Parathyroid adenoma (tissue), 2 donors: ENCODE measurements around the gene LLCFC1.

ENCODE experiments used
- H2AFZ ChIP-seq: fragments of 300-600 bp; sonication (generic); one replicate; pipeline ENCODE4 v1.7.0; 2017; ENCODE audit warnings: antibody characterized with exemption, mild to moderate bottlenecking
- H3K27ac ChIP-seq: fragments of 300-600 bp; sonication (generic); one replicate; pipeline ENCODE4 v1.7.0; 2017
- H3K27me3 ChIP-seq: fragments of 300-600 bp; sonication (generic); one replicate; pipeline ENCODE4 v1.7.0; 2017; ENCODE audit warnings: low read length; ENCODE audit not compliant: control insufficient read depth, insufficient read depth
- H3K36me3 ChIP-seq: fragments of 300-600 bp; sonication (generic); one replicate; pipeline ENCODE4 v1.7.0; 2017; ENCODE audit warnings: low read length; ENCODE audit not compliant: control insufficient read depth, insufficient read depth
- H3K4me1 ChIP-seq: fragments of 300-600 bp; sonication (generic); one replicate; pipeline ENCODE4 v1.7.0; 2017; ENCODE audit warnings: control low read depth
- H3K4me2 ChIP-seq: fragments of 300-600 bp; sonication (generic); one replicate; pipeline ENCODE4 v1.7.0; 2017; ENCODE audit warnings: low read length
- H3K4me3 ChIP-seq: fragments of 300-600 bp; sonication (generic); one replicate; pipeline ENCODE4 v1.7.0; 2017; ENCODE audit warnings: low read depth, low read length
- H3K79me2 ChIP-seq: fragments of 300-600 bp; sonication (generic); one replicate; pipeline ENCODE4 v1.7.0; 2017; ENCODE audit warnings: control low read depth
- H3K9ac ChIP-seq: fragments of 300-600 bp; sonication (generic); one replicate; pipeline ENCODE4 v1.7.0; 2017; ENCODE audit warnings: mild to moderate bottlenecking
- H3K9me3 ChIP-seq: fragments of 300-600 bp; sonication (generic); one replicate; pipeline ENCODE4 v1.7.0; 2017; ENCODE audit warnings: low read length; ENCODE audit not compliant: control insufficient read depth
- TF ChIP-seq, protein P1 (sequence below): fragments of 300-600 bp; sonication (generic); IDR thresholded peaks from one replicate; pipeline ENCODE4 v1.7.0; 2017; ENCODE audit warnings: antibody characterized with exemption, mild to moderate bottlenecking
- donor health status: primary hyperparathyroidism.

Gene LLCFC1

DNA sequence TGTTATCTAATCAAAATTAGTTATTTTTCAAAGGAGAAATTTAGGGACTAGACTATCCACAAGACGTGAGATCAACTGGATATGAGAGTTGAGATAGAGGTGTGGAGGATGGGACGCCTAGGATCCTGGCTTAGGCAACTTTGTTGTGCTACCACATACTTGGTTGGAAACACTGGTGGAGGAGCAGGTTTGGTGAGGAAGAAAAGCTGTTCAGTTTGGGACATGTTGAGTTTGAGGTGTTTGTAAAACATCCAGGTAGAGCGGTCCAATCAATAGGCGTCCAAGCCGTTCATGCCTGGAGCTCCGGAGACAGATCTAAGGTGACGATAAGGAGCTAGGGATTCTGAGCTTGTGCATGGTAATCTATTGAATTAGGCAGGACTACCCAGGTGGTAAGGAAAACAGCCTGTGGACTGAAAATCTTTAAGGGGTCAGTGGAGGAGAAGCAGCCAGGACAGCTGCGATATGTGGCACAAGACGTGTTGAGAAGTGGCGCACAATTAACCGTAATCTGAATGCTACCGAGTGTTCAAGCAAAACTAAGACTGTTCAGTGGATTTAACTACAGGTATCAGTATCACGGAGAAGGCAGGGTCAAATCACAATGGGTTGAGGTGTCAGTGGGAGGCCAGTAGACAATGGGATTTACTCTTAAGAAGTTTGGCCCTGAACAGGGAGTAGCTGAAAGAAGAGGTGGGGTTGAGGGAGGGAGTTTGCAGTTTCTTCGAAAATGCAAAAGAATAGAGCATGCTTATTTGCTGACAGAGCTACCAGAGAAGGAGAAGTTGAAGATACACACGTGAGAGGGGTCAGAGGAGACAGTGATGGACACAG is 37.6 kb upstream of the LLCFC1 start:
- H3K4me2 ChIP-seq = no peak overlapping the region
- no peaks in the 10 kb centered on the region for H3K4me1 ChIP-seq
- no peaks in the 10 kb centered on the region for H3K79me2 ChIP-seq
- H3K9me3 ChIP-seq = no peaks in the 10 kb centered on the region
- H3K4me3 ChIP-seq = no peak overlapping the region
- H3K27me3 ChIP-seq = no peaks in the 10 kb centered on the region
- no peaks in the 10 kb centered on the region for H3K36me3 ChIP-seq
- no peak overlapping the region for H2AFZ ChIP-seq
- TF ChIP-seq, protein P1, sequence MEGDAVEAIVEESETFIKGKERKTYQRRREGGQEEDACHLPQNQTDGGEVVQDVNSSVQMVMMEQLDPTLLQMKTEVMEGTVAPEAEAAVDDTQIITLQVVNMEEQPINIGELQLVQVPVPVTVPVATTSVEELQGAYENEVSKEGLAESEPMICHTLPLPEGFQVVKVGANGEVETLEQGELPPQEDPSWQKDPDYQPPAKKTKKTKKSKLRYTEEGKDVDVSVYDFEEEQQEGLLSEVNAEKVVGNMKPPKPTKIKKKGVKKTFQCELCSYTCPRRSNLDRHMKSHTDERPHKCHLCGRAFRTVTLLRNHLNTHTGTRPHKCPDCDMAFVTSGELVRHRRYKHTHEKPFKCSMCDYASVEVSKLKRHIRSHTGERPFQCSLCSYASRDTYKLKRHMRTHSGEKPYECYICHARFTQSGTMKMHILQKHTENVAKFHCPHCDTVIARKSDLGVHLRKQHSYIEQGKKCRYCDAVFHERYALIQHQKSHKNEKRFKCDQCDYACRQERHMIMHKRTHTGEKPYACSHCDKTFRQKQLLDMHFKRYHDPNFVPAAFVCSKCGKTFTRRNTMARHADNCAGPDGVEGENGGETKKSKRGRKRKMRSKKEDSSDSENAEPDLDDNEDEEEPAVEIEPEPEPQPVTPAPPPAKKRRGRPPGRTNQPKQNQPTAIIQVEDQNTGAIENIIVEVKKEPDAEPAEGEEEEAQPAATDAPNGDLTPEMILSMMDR = no peak
- H3K9ac ChIP-seq = no peak overlapping the region
- no peak overlapping the region for H3K27ac ChIP-seq

GRCh38 chr7:142904128-142904527 is 35.2 kb upstream of the LLCFC1 start:
- Histone ChIP-seq H3K27ac (no peak overlapping the region), H3K9ac (no peak overlapping the region), H3K79me2 (no peaks in the 10 kb centered on the region), H3K4me2 (no peak overlapping the region), H2AFZ (no peak overlapping the region), H3K27me3 (no peaks in the 10 kb centered on the region), H3K4me1 (no peaks in the 10 kb centered on the region), H3K9me3 (no peaks in the 10 kb centered on the region), H3K36me3 (no peaks in the 10 kb centered on the region), H3K4me3 (no peak overlapping the region)
- TF ChIP-seq, protein P1 = no peak

DNA sequence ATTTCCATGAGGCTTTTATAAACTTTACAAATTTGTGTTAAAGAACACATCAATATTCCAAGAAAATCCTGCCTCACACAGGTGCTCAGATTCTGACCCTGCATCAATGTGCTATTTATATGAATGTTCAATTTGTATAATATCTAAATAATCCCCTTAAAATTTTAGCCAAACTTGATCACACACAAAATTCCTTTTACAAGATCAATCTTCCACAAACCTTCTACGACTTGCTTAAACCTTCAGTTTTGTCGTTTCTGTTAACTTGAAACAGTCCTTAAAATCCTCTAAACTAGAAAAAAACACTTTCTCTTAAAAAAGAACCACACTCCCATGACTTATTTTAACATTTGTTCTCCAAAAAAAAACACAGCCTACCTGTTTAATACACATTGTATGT is 33.5 kb upstream of the LLCFC1 start:
- H2AFZ ChIP-seq = no peak overlapping the region
- H3K4me2 ChIP-seq = no peak overlapping the region
- no peaks in the 10 kb centered on the region for H3K36me3 ChIP-seq
- no peak overlapping the region for H3K27ac ChIP-seq
- H3K4me1 ChIP-seq = no peaks in the 10 kb centered on the region
- TF ChIP-seq, protein P1 = no peak
- H3K9me3 ChIP-seq = no peaks in the 10 kb centered on the region
- H3K4me3 ChIP-seq = no peak overlapping the region
- H3K27me3 ChIP-seq = no peaks in the 10 kb centered on the region
- H3K79me2 ChIP-seq = no peaks in the 10 kb centered on the region
- no peak overlapping the region for H3K9ac ChIP-seq

DNA sequence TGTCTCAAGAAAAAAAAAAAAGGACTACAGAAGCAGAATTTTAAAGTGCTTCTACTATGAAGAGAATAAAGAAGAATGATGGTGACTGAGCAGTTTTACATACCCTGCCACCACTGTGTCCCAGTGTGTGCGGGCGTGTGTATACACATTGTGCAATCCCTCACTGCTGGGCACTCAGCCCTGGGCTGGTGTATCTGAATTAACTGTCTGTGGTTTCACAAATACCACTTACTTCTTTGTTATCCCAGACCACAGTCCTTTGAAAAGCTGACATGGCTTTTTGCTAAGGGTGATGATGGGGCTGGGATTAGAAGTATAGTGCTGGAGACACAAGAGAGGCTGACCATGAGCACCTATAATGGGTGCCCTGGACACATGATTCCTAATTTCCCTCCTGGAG is 32.6 kb upstream of the LLCFC1 start:
- H3K36me3 ChIP-seq = no peaks in the 10 kb centered on the region
- TF ChIP-seq, protein P1 = no peak
- H2AFZ ChIP-seq = no peak overlapping the region
- no peak overlapping the region for H3K4me3 ChIP-seq
- no peak overlapping the region for H3K4me2 ChIP-seq
- H3K4me1 ChIP-seq = no peaks in the 10 kb centered on the region
- no peaks in the 10 kb centered on the region for H3K79me2 ChIP-seq
- no peaks in the 10 kb centered on the region for H3K9me3 ChIP-seq
- H3K27ac ChIP-seq = no peak overlapping the region
- H3K9ac ChIP-seq = no peak overlapping the region
- no peaks in the 10 kb centered on the region for H3K27me3 ChIP-seq

DNA sequence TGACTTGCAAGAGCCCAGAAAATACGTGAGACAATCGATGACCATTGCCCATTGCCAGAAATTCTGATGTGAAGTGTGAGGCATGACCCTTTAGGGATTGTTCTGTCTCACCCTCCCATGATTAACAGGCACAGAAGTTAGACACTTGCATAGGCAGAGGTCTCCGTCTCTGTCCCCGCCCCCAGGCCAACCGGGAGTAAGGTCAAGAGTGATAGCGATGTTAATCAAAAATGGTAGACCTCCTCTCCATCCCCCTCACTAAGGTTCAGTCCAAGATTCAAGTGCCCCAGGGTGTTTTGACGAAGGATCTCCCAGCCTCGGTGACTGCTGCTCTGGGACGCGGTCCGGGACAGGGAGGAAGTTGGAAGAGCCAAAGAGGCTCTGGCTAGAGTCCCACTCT is 31.0 kb upstream of the LLCFC1 start:
- Histone ChIP-seq H3K79me2 (no peaks in the 10 kb centered on the region), H3K4me3 (no peak overlapping the region), H3K9me3 (no peaks in the 10 kb centered on the region), H3K27me3 (no peaks in the 10 kb centered on the region), H3K4me2 (no peak overlapping the region), H3K9ac (no peak overlapping the region), H3K4me1 (no peaks in the 10 kb centered on the region), H2AFZ (no peak overlapping the region), H3K36me3 (no peaks in the 10 kb centered on the region), H3K27ac (no peak overlapping the region)
- TF ChIP-seq, protein P1 = no peak
